SK-N-DZ (cell line): ENCODE data around the gene SHOC2.

Experiments used
- DNase-seq: peaks from one replicate; pipeline ENCODE4 v3.0.0-alpha.2; 2015; ENCODE audit warnings: low spot score

The SHOC2 gene

GRCh38 chr10:110946496-110946895 is 27.1 kb downstream of the SHOC2 start:
- DNase-seq = no peak

GRCh38 chr10:110947061-110947595 is 27.7 kb downstream of the SHOC2 start:
- DNase-seq = no peak

- no peak for DNase-seq
Observed at GRCh38 chr10:110951381-110951780, 32.0 kb downstream of the SHOC2 start.

- DNase-seq = no peak
Observed at GRCh38 chr10:110957606-110958005, 38.2 kb downstream of the SHOC2 start.

GRCh38 chr10:110959379-110960332 is 40.3 kb downstream of the SHOC2 start:
- DNase-seq = no peak

- no peak for DNase-seq
Observed at GRCh38 chr10:110960333-110960712, 40.9 kb downstream of the SHOC2 start.

GRCh38 chr10:110962443-110962842 is 43.0 kb downstream of the SHOC2 start:
- no peak for DNase-seq

GRCh38 chr10:110963162-110963561 is 43.8 kb downstream of the SHOC2 start:
- DNase-seq = no peak

GRCh38 chr10:110964681-110965080 is 45.3 kb downstream of the SHOC2 start:
- DNase-seq = peak; percentile 10

GRCh38 chr10:110965216-110965615 is 45.8 kb downstream of the SHOC2 start:
- DNase-seq = no peak

- DNase-seq = no peak
Observed at GRCh38 chr10:110966146-110966545, 46.7 kb downstream of the SHOC2 start.

GRCh38 chr10:110967009-110967630 is 47.7 kb downstream of the SHOC2 start:
- DNase-seq = no peak

GRCh38 chr10:110967645-110968044 is 48.2 kb downstream of the SHOC2 start:
- no peak for DNase-seq

GRCh38 chr10:110969183-110969582 is 49.8 kb downstream of the SHOC2 start:
- DNase-seq = no peak

- no peak for DNase-seq
Observed at GRCh38 chr10:110971638-110972037, 52.2 kb downstream of the SHOC2 start.

- no peak for DNase-seq
Observed at GRCh38 chr10:110972231-110973134, 53.1 kb downstream of the SHOC2 start.

- no peak for DNase-seq
Observed at GRCh38 chr10:110973400-110973799, 54.0 kb downstream of the SHOC2 start.

GRCh38 chr10:110976577-110976976 is 57.2 kb downstream of the SHOC2 start:
- no peak for DNase-seq

- DNase-seq = no peak
Observed at GRCh38 chr10:110977662-110978061, 58.3 kb downstream of the SHOC2 start.

GRCh38 chr10:110978204-110978603 is 58.8 kb downstream of the SHOC2 start:
- DNase-seq = no peak

- no peak for DNase-seq
Observed at GRCh38 chr10:110979611-110980010, 60.2 kb downstream of the SHOC2 start.

GRCh38 chr10:110980807-110981206 is 61.4 kb downstream of the SHOC2 start:
- no peak for DNase-seq
